ENCODE results near the gene CACNA1F.

GRCh38 chrX:49282647-49283011, 49.5 kb upstream of the CACNA1F start:
- TF ChIP-seq CTCF (IDR thresholded peaks at IDR 0.05; ENCODE audit: low read length) (no peak), EZH2phosphoT487 (IDR thresholded peaks at IDR 0.05; ENCODE audit: low read length) (no peak), EZH2 (optimal IDR thresholded peaks at IDR 0.05; ENCODE audit: low read depth, low read length) (no peak)

Data from MM.1S (cell line).